Pancreas (tissue), 10 donors: ENCODE measurements around the gene EPHA3. TPM values are rescaled to one million over a fixed set of nuclear protein-coding genes. Genes with fewer than 3 reads are reported as not detected.

Experiments used
- ATAC-seq, 4 donors: fragments of 200-7000 bp; cut with Tn5 transposase; one replicate each; pipeline versions ENCODE4 v1.8.0 to v1.9.1; 2020; ENCODE audit warnings: mild to moderate bottlenecking in 4 of 4, moderate library complexity in 4 of 4
- DNase-seq, 6 donors: peaks; one replicate each; pipeline ENCODE4 v3.0.0-alpha.2; 2020
- FAIRE-seq: peaks from 2 replicates; lab custom pipeline; 2012; peaks lifted over from hg19 to GRCh38; lab: Jason Lieb, UNC
- H3K27ac ChIP-seq, 4 donors: fragments of 200-600 bp; sonication (generic); 1 replicate in 3 of 4; 2 replicates in 1 of 4; pipeline versions ENCODE4 v1.5.0 to v1.8.0; 2020
- H3K27me3 ChIP-seq, 4 donors: fragments of 200-600 bp; one replicate each; pipeline ENCODE4 v1.8.0; 2021
- H3K36me3 ChIP-seq, 3 donors: fragments of 200-600 bp; sonication (generic) in 1 of 3; one replicate each; pipeline versions ENCODE4 v1.5.0 to v1.8.0; 2020 to 2021
- H3K4me1 ChIP-seq, 3 donors: fragments of 200-600 bp; one replicate each; pipeline ENCODE4 v1.8.0; 2021
- H3K4me3 ChIP-seq, 4 donors: fragments of 200-600 bp; sonication (generic) in 2 of 4; one replicate each; pipeline versions ENCODE4 v1.5.0 to v1.8.0; 2020 to 2021
- H3K9me3 ChIP-seq, 4 donors: fragments of 200-600 bp; one replicate each; pipeline ENCODE4 v1.8.0; 2021
- CTCF ChIP-seq, 4 donors: fragments of 200-600 bp; sonication (generic) in 3 of 4; IDR thresholded peaks; one replicate each; pipeline versions ENCODE4 v1.5.0 to v1.8.0; 2021; ENCODE audit warnings: antibody characterized with exemption in 4 of 4
- WGBS, 2 donors: extraction: QIAGEN DNeasy Blood & Tissue Kit; methylation state at CpG; one replicate each; pipeline ENCODE4 v1.1.7; 2013; 5-methylcytosine and 5-hydroxymethylcytosine counted together
- intact Hi-C, 3 donors: fragments of 100-400 bp; cut with DNase I; formaldehyde crosslinking; loops; one replicate each; pipeline versions ENCODE4 v1.11.1 to v1.14.2; 2022
- polyA plus RNA-seq, 2 donors: library from polyadenylated mRNA; stranded (reverse); fragments of 200-250 nt; gene quantifications; one replicate each; pipeline ENCODE4 v1.2.3, GENCODE V29; 2013
- total RNA-seq, 6 donors: library from RNA; stranded (reverse); fragmentation: NEBNext Ultra II Directional in 4 of 6; extraction: Animal tissue kit (Norgen Biotek cat#: 25700) in 4 of 6; gene quantifications; one replicate each; pipeline versions ENCODE4 v1.2.1 to v1.2.4, GENCODE V29; 2021 to 2023
- donor health status: healthy with polysubstance abuse.
- donor health status: DM: no; HTN: no; CAD: no; lungs with moderate emphysema.
- donor health status: DM: no; HTN: no; CAD: no.
- donor health status: control.
- donor health status: control.
- donor health status: Bipolar disorder and iron deficiency.
- donor health status: DM: yes; HTN: yes; CAD: no.
- donor health status: DM: no; HTN: no; CAD: no.
- donor health status: DM: no; HTN: no; CAD: no.
- donor health status: DM: yes; HTN: yes; CAD: no.

The EPHA3 gene
- total and polyA plus RNA-seq, 8 donors = 0.27 to 7.7 (median 0.80) TPM

GRCh38 chr3:89171687-89172545 is 64.5 kb downstream of the EPHA3 start:
- FAIRE-seq (no peak), DNase-seq (no peak), ATAC-seq (no peak)
- intact Hi-C loops = no loop called here
- H3K9me3 ChIP-seq = no peaks in the 10 kb centered on the region
- peaks cover 0 to 8% (median 0%) of the 10 kb centered on the region in 3 donors for H3K4me1 ChIP-seq
- H3K4me3 ChIP-seq = no peak overlapping the region
- no peaks in the 10 kb centered on the region for H3K27me3 ChIP-seq
- TF ChIP-seq CTCF (IDR thresholded peaks at IDR 0.05) = no peak
- H3K36me3 ChIP-seq = no peaks in the 10 kb centered on the region
- 86 to 87% methylated on average over 9 of the region's 9 CpGs for WGBS, 2 donors
- H3K27ac ChIP-seq = no peak overlapping the region

- ATAC-seq = no peak
- no peak overlapping the region for H3K4me3 ChIP-seq
- FAIRE-seq = peak; percentile 5
- no peaks in the 10 kb centered on the region for H3K36me3 ChIP-seq
- DNase-seq = no peak
- intact Hi-C loops = no loop called here
- no peaks in the 10 kb centered on the region for H3K9me3 ChIP-seq
- H3K27me3 ChIP-seq = no peaks in the 10 kb centered on the region
- H3K27ac ChIP-seq = no peak overlapping the region
- TF ChIP-seq CTCF (IDR thresholded peaks at IDR 0.05) = no peak
- peaks cover 0 to 8% (median 0%) of the 10 kb centered on the region in 3 donors for H3K4me1 ChIP-seq
These were observed 66.1 kb downstream of the EPHA3 start for GRCh38 chr3:89173546-89173945.

- Histone ChIP-seq H3K4me3 (no peak overlapping the region), H3K9me3 (no peaks in the 10 kb centered on the region), H3K27ac (no peak overlapping the region), H3K4me1 (peaks cover 0 to 21% (median 10%) of the 10 kb centered on the region in 3 donors), H3K27me3 (no peaks in the 10 kb centered on the region), H3K36me3 (no peaks in the 10 kb centered on the region)
- DNase-seq (no peak), FAIRE-seq (no peak), ATAC-seq (no peak)
- 74% methylated on average over 3 of the region's 3 CpGs for WGBS, 2 donors
- intact Hi-C loops = no loop called here
- TF ChIP-seq CTCF (IDR thresholded peaks at IDR 0.05) = no peak
These were observed 72.1 kb downstream of the EPHA3 start for GRCh38 chr3:89179355-89180001.

GRCh38 chr3:89180334-89180733 is 72.9 kb downstream of the EPHA3 start:
- intact Hi-C loops = no loop called here
- 4% methylated on average over 2 of the region's 2 CpGs for WGBS, 2 donors
- Histone ChIP-seq H3K9me3 (no peaks in the 10 kb centered on the region), H3K27me3 (no peaks in the 10 kb centered on the region), H3K4me3 (no peak overlapping the region), H3K4me1 (peaks cover 0 to 13% (median 10%) of the 10 kb centered on the region in 3 donors), H3K27ac (no peak overlapping the region), H3K36me3 (no peaks in the 10 kb centered on the region)
- no peak for TF ChIP-seq CTCF (IDR thresholded peaks at IDR 0.05)
- FAIRE-seq (no peak), DNase-seq (no peak), ATAC-seq (peak in 3 of 4 donors; percentile 34 to 67 (median 62))
